ENCODE data around the gene TMBIM4. TPM values are rescaled to one million over a fixed set of nuclear protein-coding genes. Genes with fewer than 3 reads are reported as not detected.

TMBIM4 gene
- total and polyA plus RNA-seq, 10 of the 15 experiments (the other 5 are each of a cell fraction or from before 2014, with no cell fraction given), result 38.8 to 341 (median 82.8) TPM

- ChIA-PET CTCF (interaction anchor here (0.7 to 1.1 kb wide), 3 partner anchors 9 to 30 kb away, joined by 3 to 5 read pairs (median 3); no protein-coding TSS in a partner anchor), SMC1A (ENCODE audit: uncharacterized antibody, unreplicated experiment) (interaction anchor here (0.7 to 1.2 kb wide), 4 partner anchors 15 to 105 kb away, joined by 3 to 4 read pairs (median 3); no protein-coding TSS in a partner anchor), RAD21 (ENCODE audit: unreplicated experiment) (no interaction called here), POLR2A (no interaction called here)
- FAIRE-seq (no peak), ATAC-seq (no peak), DNase-seq (ENCODE audit: low read depth, low spot score) (no peak)
- peaks cover 9% of the 10 kb centered on the region for H3K4me1 ChIP-seq (ENCODE audit: control insufficient read depth, insufficient read depth, low read length)
- in situ Hi-C loops (cut with MboI) (no loop called here), intact Hi-C loops (cut with micrococcal nuclease; ENCODE audit: unreplicated experiment) (no loop called here)
- 88% methylated on average over 2 of the region's 2 CpGs for WGBS (ENCODE audit: insufficient coverage, insufficient replicate concordance, low lambda C conversion rate, missing lambda C conversion rate)
- no peak overlapping the region for H3K4me2 ChIP-seq (ENCODE audit: control insufficient read depth, insufficient read depth)
- no TSS peak for BruUV-seq (replicated peaks)
- H3K27ac ChIP-seq (ENCODE audit: control insufficient read depth, insufficient read depth), result no peak overlapping the region
- H3K9ac ChIP-seq (ENCODE audit: control insufficient read depth, insufficient read depth, low read length), result no peak overlapping the region
- no peaks in the 10 kb centered on the region for H3K9me3 ChIP-seq (replicated peaks; ENCODE audit: control insufficient read depth, insufficient read depth, low read length)
- no peaks in the 10 kb centered on the region; a peak in 1 of 4 replicates for H3K36me3 ChIP-seq (ENCODE audit: control insufficient read depth in 2 of 2, insufficient read depth in 2 of 2, low read length in 1 of 2)
- no peaks in the 10 kb centered on the region for H4K20me1 ChIP-seq (ENCODE audit: control insufficient read depth, insufficient read depth)
- no peak overlapping the region for H3K4me3 ChIP-seq
- H3K27me3 ChIP-seq (replicated peaks in 1 of 2; ENCODE audit: control insufficient read depth in 2 of 2, insufficient read depth in 2 of 2, low read length in 1 of 2), result no peaks in the 10 kb centered on the region
- H2AFZ ChIP-seq (ENCODE audit: control insufficient read depth, low read depth, low read length), result no peak overlapping the region
- H3K79me2 ChIP-seq (ENCODE audit: control insufficient read depth, insufficient read depth, low read length), result no peaks in the 10 kb centered on the region
- TF ChIP-seq BRCA1 (IDR thresholded peaks at IDR 0.05; ENCODE audit: low read depth, low read length) (no peak), ZBTB40 (IDR thresholded peaks at IDR 0.05; ENCODE audit: borderline replicate concordance) (no peak), ETV6 (conservative IDR thresholded peaks at IDR 0.05 in 1 of 2, IDR thresholded peaks at IDR 0.05 in 1 of 2; ENCODE audit: borderline replicate concordance in 1 of 2, low read depth in 1 of 2) (no peak), NFIC (IDR thresholded peaks at IDR 0.05; ENCODE audit: low read depth, low read length) (no peak), IRF3 (IDR thresholded peaks at IDR 0.05) (no peak), SUZ12 (IDR thresholded peaks at IDR 0.05; ENCODE audit: unreplicated experiment) (no peak), SP1 (IDR thresholded peaks at IDR 0.05; ENCODE audit: low read depth, low read length) (no peak), ZBTB33 (IDR thresholded peaks at IDR 0.05) (no peak), CREM (IDR thresholded peaks at IDR 0.05; ENCODE audit: low read depth) (no peak), SREBF2 (IDR thresholded peaks at IDR 0.05; ENCODE audit: low read length) (no peak), BCL3 (IDR thresholded peaks at IDR 0.05; ENCODE audit: borderline replicate concordance, insufficient read depth, low read depth, low read length, poor library complexity, severe bottlenecking) (no peak), NR2C2 (IDR thresholded peaks at IDR 0.05; ENCODE audit: borderline replicate concordance, control insufficient read depth, insufficient read length, low read depth) (no peak), NR2C1 (IDR thresholded peaks at IDR 0.05) (no peak), FOS (IDR thresholded peaks at IDR 0.05; ENCODE audit: borderline replicate concordance, extremely low read depth, insufficient read length) (no peak), EP300 (IDR thresholded peaks at IDR 0.05; ENCODE audit: borderline replicate concordance in 1 of 2, control insufficient read depth in 1 of 2, low read depth in 2 of 2, low read length in 2 of 2) (no peak)
These were observed 52.6 kb downstream of the TMBIM4 start for GRCh38 chr12:66117242-66117641.

Data from GM12878 (cell line).